SHP77 (cell line): ENCODE data around the gene FGF23.
"Not testable (repeated sequence)": the region's sequence is repeated elsewhere in the genome, so short reads cannot be mapped to it uniquely, and the experiment has no call there.

Source experiments
- DNase-seq, 2 experiments: peaks; one replicate each; lab custom pipeline; 2025; lab: John Stamatoyannopoulos, UW

FGF23 gene

GRCh38 chr12:4379405-4379804 is at the start of gene FGF23:
Gene FGF23 (minus strand): TSS chr12:4379712. CDS start chr12:4379582, 130 bp downstream.
- no peak for DNase-seq

- DNase-seq: no peak
Measured at GRCh38 chr12:4424422-4424821, 44.9 kb upstream of the FGF23 start.

DNA sequence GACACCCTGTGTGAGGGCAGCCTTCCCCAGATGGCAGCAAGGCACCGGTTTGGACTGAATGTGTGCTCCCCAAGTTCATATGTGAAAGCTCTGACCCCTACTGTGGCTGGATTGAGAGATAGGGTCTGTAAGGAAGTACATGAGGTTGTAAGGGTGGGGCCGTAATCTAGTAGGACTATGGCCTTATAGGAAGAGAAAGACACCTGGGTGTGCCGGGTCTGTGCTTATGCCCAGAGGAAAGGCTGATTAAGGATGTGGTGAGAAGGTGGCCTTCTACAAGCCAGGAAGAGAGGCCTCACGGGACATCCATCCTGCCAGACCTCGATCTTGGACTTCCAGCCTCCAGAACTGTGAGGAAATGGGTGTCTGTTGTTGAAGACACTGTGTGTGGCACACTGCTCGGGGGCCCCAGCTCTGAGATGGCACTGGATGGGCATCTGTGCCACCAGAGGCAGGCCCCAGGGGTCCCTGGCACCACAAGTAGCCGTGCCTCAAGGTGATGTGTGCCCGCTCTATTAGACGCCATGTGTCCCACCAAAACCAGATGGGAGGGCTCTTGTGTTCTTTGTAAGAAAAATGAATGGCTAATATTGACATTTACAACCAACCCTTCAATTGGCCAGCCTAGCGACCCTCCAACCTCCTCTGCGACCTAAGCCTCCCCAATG is 44.1 kb upstream of the FGF23 start:
- no peak for DNase-seq

DNA sequence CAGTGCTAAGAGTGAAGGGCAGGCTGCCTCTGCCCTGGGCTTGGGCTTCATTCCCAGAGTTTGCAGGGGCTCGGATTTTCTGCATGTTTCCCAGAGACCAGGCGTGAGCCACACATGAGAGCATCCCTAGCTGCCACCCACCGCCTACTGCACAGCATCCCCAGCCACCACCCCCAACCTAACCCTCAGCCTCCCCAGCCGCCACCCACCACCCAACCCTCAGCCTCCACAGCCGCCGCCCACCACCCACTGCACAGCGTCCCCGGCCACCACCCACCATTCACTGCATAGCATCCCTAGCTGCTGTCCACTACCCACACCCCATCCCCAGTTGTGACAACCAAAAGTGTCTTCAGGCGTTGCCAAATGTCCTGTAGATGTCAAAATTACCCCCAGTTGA is 43.5 kb upstream of the FGF23 start:
- DNase-seq: no peak

- peak; percentile 0 to 1 for DNase-seq
Measured at GRCh38 chr12:4421590-4422031, 42.1 kb upstream of the FGF23 start.

DNA sequence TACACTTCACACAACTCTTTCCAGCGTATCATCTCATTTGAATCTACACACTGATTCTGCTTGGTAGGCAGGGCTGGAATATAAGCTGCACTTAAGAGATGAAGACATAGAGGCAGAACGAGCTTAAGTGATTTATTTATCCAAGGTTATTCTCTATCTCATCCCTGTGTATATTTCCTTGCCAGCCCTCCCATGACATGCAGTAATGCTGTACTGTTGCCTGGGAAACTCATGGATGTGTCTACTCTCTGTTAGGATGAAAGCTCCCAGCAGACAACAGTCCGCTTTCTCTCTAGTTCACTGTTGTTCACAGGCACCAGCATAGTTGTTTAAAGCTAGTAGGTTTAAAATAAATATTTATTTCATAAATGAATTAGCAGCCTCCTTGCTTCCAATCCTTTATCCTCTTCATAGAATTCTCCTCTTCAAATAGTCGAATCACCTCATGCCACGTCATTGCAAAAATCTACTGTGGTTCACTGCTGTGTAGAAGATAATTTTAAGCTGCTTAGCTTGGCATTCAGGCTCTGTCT is 40.7 kb upstream of the FGF23 start:
- DNase-seq: no peak

- DNase-seq: no peak
Measured at GRCh38 chr12:4418913-4419312, 39.4 kb upstream of the FGF23 start.

DNA sequence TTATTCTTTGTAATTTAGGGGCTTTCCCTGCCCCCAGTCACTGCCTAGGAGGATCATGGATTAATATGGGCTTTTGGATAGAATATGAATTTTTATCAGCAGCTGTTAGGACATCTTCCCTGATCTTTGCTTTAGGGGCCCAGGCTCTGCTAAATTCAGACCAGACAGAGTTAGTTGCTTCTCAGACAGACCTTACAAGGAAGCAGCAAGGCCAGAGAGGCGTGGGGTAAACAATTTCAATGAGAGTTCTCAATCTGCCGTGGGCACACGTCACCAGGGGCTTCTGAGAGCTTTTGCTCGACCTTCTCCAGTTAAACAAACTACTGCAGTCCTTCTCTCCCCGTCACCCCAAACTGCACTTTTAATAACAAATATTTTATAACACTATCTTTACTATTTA is 38.4 kb upstream of the FGF23 start:
- DNase-seq: no peak

DNA sequence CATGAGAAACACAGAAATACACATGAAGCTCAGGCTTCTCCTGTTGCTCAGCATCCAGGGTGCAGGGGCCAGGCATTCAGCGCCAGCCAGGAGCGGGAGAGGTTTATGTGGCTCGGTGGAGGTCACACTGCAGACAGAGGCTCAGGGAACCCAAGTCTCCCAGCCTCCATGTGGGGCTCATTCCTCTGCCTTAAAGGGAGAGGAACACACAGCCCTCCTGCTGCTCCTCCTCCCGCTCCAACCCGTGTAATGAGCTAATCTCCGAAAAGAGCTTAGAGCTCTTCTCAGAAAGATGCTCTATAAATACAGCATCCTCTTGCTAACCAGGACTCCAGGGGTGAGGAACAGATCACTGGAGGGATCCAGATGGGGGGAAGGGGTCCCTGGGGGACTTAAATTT is 37.9 kb upstream of the FGF23 start:
- DNase-seq: no peak

DNA sequence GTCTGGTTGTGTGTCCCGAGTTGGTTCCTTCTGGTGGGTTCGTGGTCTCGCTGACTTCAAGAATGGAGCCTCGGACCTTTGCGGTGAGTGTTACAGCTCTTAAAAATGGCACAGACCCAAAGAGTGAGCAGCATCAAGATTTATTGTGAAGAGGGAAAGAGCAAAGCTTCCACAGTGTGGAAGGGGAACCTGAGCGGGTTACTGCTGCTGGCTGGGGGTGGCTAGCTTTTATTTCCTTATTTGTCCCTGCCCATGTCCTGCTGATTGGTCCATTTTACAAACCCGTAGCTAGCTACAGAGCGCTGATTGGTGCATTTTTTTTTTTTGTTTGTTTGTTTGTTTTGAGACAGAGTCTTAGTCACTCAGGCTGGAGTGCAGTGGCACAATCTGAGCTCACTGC is 36.8 kb upstream of the FGF23 start:
- no peak for DNase-seq

DNA sequence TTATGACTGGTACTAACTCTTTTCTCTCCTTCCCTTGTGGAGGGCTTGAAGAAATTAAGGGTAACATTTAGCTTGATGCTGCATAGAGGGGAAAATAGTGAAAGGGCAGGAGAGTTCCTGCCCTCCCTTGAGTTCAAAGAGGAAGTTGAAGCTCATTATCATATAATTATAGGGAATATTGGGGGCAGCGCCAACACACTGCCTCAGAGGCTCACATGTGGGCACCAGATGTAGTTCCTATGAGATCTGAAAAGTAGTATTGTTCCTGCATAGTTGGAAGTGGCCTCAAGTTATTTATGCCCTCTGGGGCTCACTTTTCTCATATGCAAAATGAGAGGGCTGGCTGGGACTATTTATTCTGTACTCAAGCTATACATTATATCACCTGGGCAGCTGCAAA is 33.0 kb upstream of the FGF23 start:
- DNase-seq: no peak

DNA sequence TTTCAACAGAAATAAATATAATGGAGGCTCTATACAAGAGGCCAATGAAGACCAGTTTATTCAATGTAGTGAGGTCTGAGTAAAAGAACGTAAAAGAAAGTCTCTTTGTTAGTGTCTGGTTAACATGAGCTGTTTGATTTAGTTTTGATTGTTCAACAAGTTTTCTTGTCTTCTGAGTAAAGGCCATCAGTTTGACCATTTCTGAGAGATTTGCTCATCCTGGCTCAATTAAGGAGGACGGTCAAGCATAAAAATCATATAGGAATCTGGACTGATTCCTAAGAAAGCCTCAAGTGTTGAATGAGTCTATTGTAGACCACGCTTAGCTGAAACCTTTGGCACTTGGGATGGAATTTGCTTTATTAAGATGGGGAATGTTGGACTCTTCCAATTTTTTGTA is 32.5 kb upstream of the FGF23 start:
- DNase-seq: no peak

DNA sequence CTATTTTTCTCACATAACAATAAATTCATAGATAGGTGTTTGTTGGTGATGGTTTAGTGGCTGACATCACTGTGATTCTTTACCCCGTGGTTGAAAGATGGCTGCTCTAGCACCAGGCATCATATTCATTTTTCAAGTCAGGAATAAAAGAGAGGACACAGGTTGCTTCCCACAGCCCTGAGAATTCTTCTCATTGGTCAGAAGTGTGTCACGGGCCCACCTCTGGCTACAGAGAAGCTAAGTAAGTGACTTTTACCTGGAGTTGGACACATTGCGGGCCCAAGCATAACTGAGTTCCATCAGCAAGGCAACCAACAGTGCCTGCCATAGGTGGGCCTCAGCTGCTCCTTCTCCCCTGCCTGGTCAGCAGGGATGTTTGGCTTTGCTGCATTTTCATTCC is 27.6 kb upstream of the FGF23 start:
- DNase-seq: no peak

- DNase-seq: not testable (repeated sequence)
Measured at GRCh38 chr12:4404877-4405637, 25.5 kb upstream of the FGF23 start.

DNA sequence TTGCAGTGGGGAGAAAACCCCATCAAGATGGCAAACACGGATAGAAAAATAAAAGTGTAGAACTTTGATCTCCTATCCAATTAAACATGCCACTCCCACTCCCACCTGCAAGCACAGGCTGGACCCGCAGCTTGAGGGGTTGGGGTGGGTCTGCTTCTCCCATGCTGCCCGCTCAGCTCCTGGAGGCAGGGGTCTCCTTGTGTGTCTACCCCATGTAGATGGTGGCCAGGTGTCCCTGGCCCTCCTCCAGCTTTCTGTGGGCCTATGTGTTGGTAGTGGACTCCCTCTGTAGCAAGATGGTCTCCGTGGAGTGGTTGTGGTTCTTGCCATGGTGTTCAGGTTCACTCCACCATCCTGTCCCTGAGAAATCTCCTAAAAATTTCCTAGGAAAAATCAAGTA is 23.5 kb upstream of the FGF23 start:
- DNase-seq: no peak

DNA sequence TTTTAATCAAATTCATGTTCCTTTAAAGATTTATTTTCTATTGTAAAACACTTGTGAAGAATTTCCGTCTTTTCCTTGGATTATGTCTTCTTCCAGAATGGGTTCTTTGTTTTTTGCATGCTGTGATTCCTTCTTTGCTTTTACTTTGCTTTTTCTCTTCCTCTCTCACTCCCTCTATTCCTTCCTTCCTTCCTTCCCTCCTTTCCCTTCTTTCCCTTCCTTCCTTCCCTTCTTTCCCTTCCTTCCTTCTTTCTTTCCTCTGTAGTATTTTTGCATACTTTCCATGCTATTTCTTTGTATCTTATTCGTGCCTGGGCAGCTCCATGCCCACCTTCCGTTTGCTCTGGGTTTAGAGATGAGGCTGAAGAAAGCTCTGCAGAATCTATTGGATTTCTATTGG is 21.6 kb upstream of the FGF23 start:
- DNase-seq: no peak

DNA sequence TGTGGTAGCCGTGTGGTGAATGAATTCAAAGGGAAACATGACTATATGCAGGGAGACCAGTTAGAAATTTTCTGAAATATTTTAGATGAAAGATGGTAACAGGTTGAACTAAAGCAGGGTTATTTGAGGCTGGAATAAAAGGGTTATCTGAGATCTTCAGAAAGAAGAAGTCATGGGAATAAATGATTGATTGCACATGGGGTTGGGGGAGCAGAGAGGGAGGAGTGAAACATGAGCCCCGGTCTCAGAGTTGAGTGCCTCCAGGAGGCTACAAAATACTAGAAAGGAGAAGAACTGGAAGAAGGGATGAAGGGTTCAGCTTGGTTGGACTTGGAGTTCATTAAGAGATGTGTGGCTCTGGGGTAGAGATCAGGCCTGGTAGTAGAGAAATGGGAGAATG is 16.3 kb upstream of the FGF23 start:
- no peak for DNase-seq

DNA sequence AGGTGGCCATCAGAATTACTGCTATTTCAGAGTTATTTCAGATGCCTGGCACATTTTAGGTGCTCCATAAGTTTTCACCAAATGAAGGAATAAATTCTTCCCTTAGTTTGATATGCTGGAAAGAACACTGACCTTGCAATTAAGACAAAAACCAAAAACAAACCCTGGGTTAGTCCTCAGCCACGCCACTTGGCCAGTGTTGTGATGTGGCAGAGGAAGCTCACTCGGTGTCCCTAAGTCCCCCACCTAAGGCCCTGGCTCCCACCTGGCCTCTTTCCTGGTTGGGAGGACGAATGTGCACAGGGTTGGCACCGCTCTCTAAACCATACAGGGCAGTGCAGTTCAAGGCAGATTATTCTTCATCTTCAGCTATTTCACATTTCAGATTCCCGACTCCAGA is 13.7 kb upstream of the FGF23 start:
- no peak for DNase-seq

DNA sequence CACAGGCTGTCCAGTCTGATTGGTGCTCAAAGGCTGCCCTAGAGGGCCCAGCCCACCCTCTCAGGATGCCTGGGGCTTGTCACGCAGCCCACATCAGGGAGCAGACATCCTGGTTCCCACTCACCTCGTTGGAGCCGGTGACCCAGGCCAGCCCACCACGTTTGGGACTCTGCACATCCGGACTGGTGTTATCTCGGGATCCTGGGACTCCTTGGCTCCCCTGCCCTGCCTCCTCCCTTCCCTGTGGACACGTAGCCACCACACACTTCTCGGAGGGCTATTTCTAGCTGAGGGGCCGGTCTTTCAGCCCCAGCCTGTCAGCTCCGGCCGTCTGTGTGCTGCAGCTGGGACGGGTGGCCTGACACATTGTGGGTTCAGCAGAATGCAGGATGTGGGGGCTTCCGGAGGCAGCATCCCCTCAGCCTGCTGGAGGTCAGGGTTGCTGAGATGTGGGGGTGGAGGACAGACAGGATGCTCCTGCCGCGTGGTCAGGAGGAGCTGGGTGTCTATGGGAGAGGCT is 12.8 kb upstream of the FGF23 start:
- DNase-seq: no peak

DNA sequence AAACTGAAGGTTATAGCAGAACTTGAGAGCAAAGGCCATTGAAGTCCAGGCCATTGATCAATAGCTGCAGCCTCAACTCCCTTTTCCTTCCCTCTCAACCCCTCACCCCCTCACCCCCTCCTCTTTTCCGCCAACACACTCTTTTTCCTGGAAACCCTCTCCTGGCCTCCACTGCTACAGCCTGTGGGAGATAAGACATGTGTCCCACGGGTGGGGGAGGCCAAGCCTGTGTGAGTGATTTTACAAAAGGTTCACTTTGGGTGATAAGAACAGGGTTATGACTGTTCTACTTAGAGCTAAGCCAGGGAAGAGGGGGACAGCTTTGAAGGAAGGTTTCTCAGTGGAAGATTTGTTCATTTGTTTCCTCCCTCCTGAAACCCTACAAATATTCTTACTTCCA is 9.2 kb upstream of the FGF23 start:
- no peak for DNase-seq

GRCh38 chr12:4388032-4388431 is 8.5 kb upstream of the FGF23 start:
- DNase-seq: no peak

- no peak for DNase-seq
Measured at GRCh38 chr12:4387607-4388006, 8.1 kb upstream of the FGF23 start.

- no peak for DNase-seq
Measured at GRCh38 chr12:4386801-4387200, 7.3 kb upstream of the FGF23 start.
